Endothelial cell (in vitro differentiated cells): Measurements from ENCODE around the gene P2RX2. TPM values are rescaled to one million over a fixed set of nuclear protein-coding genes. Genes with fewer than 3 reads are reported as not detected.

Experiments
- DNase-seq: peaks from one replicate; pipeline ENCODE4 v3.0.0; 2021; ENCODE audit warnings: low spot score
- H3K27ac Mint-ChIP-seq: one replicate; pipeline ENCODE4 v1.8.0; 2021; ENCODE audit warnings: mixed read lengths, inconsistent platforms; ENCODE audit not compliant: unreplicated experiment
- H3K27me3 Mint-ChIP-seq: one replicate; pipeline ENCODE4 v1.8.0; 2021; ENCODE audit warnings: mild to moderate bottlenecking, moderate library complexity, mixed read lengths, inconsistent platforms; ENCODE audit not compliant: unreplicated experiment
- H3K36me3 Mint-ChIP-seq: one replicate; pipeline ENCODE4 v1.8.0; 2021; ENCODE audit warnings: mild to moderate bottlenecking, low read depth, mixed read lengths, inconsistent platforms; ENCODE audit not compliant: unreplicated experiment
- H3K4me1 Mint-ChIP-seq: one replicate; pipeline ENCODE4 v1.8.0; 2021; ENCODE audit warnings: mild to moderate bottlenecking, mixed read lengths, inconsistent platforms; ENCODE audit not compliant: unreplicated experiment
- H3K4me3 Mint-ChIP-seq: one replicate; pipeline ENCODE4 v1.8.0; 2021; ENCODE audit warnings: mild to moderate bottlenecking, mixed read lengths, inconsistent platforms; ENCODE audit not compliant: unreplicated experiment
- H3K9me3 Mint-ChIP-seq: one replicate; pipeline ENCODE4 v1.8.0; 2021; ENCODE audit warnings: mixed read lengths, inconsistent platforms; ENCODE audit not compliant: unreplicated experiment
- CTCF ChIP-seq: fragments of 200-600 bp; sonication (generic); IDR thresholded peaks from one replicate; pipeline ENCODE4 v1.5.0; 2021; ENCODE audit warnings: antibody characterized with exemption; ENCODE audit not compliant: unreplicated experiment
- total RNA-seq: library from RNA; stranded (reverse); fragmentation: NEBNext Ultra II Directional; extraction: Animal tissue kit (Norgen Biotek cat#: 25700); gene quantifications from one replicate; pipeline ENCODE4 v1.2.1, GENCODE V29; 2021; ENCODE audit not compliant: unreplicated experiment

Gene P2RX2
- total RNA-seq, 1 donor from 2014 or later, result not detected

- Mint-ChIP-seq H3K4me1 (peaks cover 4% of the 10 kb centered on the region), H3K27me3 (peaks cover 8% of the 10 kb centered on the region), H3K27ac (no peak overlapping the region), H3K4me3 (no peak overlapping the region), H3K9me3 (no peaks in the 10 kb centered on the region), H3K36me3 (peaks cover 9% of the 10 kb centered on the region)
- TF ChIP-seq CTCF, result no peak
- DNase-seq, result no peak
Observed at GRCh38 chr12:132580701-132581292, 37.8 kb upstream of the P2RX2 start.

- Mint-ChIP-seq H3K36me3 (peaks cover 9% of the 10 kb centered on the region), H3K4me1 (peaks cover 4% of the 10 kb centered on the region), H3K4me3 (no peak overlapping the region), H3K9me3 (no peaks in the 10 kb centered on the region), H3K27me3 (peaks cover 8% of the 10 kb centered on the region), H3K27ac (no peak overlapping the region)
- no peak for TF ChIP-seq CTCF
- no peak for DNase-seq
Observed at GRCh38 chr12:132581348-132582057, 37.1 kb upstream of the P2RX2 start.

GRCh38 chr12:132582058-132582420, 36.5 kb upstream of the P2RX2 start:
- TF ChIP-seq CTCF, result no peak
- Mint-ChIP-seq H3K9me3 (no peaks in the 10 kb centered on the region), H3K27me3 (peaks cover 8% of the 10 kb centered on the region), H3K4me3 (no peak overlapping the region), H3K36me3 (peaks cover 9% of the 10 kb centered on the region), H3K27ac (no peak overlapping the region), H3K4me1 (peaks cover 4% of the 10 kb centered on the region)
- DNase-seq, result peak; percentile 44

- Mint-ChIP-seq H3K27ac (no peak overlapping the region), H3K27me3 (peaks cover 8% of the 10 kb centered on the region), H3K4me1 (peaks cover 4% of the 10 kb centered on the region), H3K4me3 (no peak overlapping the region), H3K36me3 (peaks cover 7% of the 10 kb centered on the region), H3K9me3 (no peaks in the 10 kb centered on the region)
- TF ChIP-seq CTCF, result no peak
- no peak for DNase-seq
Observed at GRCh38 chr12:132582582-132583410, 35.8 kb upstream of the P2RX2 start.

- Mint-ChIP-seq H3K9me3 (no peaks in the 10 kb centered on the region), H3K27ac (no peak overlapping the region), H3K4me1 (peaks cover 4% of the 10 kb centered on the region), H3K36me3 (peaks cover 3% of the 10 kb centered on the region), H3K27me3 (peaks cover 8% of the 10 kb centered on the region), H3K4me3 (no peak overlapping the region)
- no peak for TF ChIP-seq CTCF
- no peak for DNase-seq
Observed at GRCh38 chr12:132583411-132583710, 35.2 kb upstream of the P2RX2 start.
